GM10266 (cell line): ENCODE measurements around the gene CDH16.

Experiments used
- DNase-seq: peaks from one replicate; pipeline ENCODE4 v3.0.0; 2012; ENCODE audit errors: extremely low spot score
- TF ChIP-seq, protein P1 (sequence below): IDR thresholded peaks from 2 replicates; pipeline ENCODE4 v1.5.1; 2012; ENCODE audit warnings: mild to moderate bottlenecking, low read depth; ENCODE audit not compliant: control insufficient read depth, insufficient read depth; ENCODE audit errors: missing control alignments

The CDH16 gene

DNA sequence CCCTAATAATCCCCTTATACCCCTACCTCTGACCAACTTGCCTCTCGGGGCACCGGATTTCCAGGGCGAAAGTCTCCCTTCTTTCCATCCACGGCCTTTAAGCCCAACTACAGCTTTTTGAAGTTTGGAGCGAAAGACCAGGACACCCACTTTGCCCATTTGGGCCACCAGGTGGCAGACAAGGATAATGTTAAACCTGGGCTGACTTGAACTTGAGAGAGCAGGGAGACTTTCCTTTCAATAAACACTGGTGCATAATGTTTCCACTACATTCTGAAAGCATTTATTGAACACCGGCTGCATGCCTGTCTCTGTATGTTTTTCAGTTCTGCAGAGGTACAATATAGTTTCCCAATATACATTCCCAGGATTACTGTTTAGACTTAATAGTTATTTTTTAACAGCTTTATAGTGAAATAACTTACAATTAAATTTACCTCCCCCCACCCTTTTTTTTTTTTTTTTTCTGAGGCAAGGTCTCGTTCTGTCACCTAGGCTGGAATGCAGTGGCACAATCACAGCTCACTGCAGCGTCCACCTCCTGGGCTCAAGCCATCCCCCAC, 35.5 kb upstream of the CDH16 start:
- TF ChIP-seq, protein P1, sequence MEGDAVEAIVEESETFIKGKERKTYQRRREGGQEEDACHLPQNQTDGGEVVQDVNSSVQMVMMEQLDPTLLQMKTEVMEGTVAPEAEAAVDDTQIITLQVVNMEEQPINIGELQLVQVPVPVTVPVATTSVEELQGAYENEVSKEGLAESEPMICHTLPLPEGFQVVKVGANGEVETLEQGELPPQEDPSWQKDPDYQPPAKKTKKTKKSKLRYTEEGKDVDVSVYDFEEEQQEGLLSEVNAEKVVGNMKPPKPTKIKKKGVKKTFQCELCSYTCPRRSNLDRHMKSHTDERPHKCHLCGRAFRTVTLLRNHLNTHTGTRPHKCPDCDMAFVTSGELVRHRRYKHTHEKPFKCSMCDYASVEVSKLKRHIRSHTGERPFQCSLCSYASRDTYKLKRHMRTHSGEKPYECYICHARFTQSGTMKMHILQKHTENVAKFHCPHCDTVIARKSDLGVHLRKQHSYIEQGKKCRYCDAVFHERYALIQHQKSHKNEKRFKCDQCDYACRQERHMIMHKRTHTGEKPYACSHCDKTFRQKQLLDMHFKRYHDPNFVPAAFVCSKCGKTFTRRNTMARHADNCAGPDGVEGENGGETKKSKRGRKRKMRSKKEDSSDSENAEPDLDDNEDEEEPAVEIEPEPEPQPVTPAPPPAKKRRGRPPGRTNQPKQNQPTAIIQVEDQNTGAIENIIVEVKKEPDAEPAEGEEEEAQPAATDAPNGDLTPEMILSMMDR: peak; percentile 88
- peak; percentile 79 for DNase-seq

DNA sequence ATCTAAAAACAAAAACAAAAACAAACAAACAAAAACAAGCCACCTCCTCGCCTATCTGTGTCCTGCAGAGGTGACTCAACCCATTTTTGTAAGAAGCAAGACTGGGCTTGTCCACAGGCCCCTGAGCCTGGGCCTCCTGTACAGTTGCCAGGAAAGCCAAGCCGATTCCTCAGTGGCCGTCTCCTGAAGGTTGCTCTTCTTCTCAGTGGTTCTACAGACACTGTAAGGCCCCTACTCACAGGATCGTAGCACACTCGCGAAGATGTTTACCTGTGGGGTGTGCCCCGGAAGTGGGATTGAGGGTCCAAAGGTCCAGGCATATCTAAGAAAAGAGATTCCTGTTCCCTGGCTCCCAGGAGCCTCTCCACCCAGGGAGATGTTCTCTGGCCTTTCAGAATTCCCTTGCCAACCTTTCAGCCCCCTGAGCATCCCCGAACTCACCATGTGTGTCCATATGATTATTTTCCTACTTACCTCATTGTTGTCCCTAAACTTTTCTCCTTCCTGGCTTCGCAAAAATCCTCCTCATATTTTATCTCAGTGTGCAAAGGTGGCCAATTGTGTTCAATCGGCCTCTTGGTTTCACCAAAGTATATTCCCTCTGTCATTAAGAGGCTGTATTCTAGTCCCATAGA, 34.9 kb upstream of the CDH16 start:
- DNase-seq: no peak
- TF ChIP-seq, protein P1: no peak

DNA sequence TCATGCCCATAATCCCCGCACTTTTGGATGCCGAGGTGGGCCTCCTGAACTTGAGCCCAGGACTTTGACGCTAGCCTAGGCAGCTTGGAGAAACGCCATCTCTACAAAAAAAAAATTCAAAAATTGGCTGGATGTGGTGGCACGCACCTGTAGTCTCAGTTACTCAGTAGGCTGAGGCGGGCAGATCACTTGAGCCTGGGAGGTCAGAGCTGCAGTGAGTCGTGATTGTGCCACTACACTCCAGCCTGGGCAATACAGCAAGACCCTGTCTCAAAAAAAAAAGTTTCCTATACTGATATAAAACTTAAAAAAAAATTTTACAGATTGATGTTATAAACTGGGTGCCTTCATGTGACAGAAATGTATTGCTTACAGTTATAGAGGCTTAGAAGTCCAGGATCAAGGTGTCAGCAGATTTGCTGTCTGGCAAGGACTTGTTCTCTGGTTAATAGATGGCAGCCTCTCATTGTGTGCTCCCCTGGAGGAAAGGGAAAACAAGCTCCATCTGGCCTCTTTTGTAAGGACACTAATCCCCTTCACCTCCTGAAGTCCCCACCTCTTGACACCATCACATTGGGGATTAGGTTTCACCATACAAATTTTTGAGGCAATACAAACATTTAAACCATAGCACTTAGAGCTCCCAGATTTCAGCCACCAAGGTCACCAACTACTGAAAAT, 33.9 kb upstream of the CDH16 start:
- TF ChIP-seq, protein P1: no peak
- DNase-seq: no peak

DNA sequence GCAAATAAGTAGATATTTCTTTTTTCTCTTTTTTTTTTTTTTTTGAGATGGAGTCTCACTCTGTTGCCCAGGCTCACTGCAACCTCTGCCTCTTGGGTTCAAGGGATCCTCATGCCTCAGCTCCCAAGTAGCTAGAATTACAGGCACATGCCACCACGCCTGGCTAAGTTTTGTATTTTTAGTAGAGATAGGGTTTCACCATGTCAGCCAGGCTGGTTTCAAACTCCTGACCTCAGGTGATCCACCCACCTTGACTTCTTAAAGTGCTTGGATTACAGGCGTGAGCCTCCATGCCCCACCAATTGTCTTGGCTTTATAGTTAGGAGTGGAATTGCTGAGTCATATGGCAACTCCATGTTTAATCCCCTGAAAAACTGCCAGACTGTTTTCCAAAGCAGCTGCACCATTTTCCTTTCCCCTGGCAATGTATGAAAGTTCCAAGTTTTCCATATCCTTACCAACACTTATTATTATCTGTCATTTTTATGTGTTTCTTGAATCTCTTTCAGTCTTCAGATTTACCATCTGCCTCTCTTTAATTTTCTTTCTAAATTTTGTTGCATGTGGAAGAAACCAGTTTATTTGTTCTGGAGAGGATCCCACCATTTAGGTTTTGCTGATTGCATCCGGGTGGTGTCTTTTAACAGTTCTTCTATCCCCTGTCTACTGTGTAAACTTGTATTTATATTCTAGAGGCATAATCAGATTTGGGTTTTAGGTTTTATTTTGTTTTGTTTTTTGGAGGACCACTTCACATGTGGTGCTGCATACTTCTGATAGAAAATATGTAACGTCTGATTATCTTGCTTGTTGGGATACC, 32.5 kb upstream of the CDH16 start:
- DNase-seq: no peak
- TF ChIP-seq, protein P1: no peak

DNA sequence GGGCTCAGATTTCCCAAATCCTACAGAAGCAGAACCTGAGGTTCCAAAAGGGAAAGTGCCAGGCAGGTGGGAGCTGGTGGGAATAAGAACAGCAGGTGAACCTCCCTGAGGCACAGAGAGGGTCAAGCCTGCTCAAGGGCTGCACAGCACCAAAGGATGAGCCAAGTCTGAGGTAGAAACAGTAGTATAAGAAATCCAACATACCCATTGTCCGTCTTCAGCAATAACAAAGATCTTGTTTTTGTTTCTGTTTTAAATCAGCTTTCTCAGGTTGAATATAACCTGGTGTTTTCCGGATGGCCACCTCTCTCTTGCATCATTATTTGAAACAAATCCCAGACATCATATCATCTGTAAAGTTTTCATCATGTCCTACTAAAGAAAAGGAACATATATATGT, 31.8 kb upstream of the CDH16 start:
- TF ChIP-seq, protein P1: no peak
- DNase-seq: peak; percentile 45

DNA sequence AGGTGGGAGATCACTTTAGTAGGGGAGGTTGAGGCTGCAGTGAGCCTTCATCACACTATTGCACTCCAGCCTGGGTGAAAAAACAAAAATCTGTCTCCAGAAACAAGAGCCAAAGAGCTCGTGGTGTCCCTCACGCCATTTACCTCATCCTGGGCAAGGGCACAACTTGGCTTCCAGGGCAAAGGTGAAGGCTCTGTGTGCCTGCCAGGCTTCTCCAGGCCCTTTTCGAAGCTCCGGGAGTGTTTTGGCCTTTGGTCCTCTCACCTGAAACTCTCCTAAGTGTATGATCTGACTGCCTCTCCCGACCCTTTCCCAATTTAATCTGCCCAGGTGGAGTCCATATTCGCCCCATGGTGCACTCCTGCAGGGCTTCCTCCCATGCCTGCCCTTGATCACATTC, 30.8 kb upstream of the CDH16 start:
- no peak for DNase-seq
- TF ChIP-seq, protein P1: no peak
